Right lobe of liver (tissue), 6 donors: ENCODE results near the gene LETM1. TPM values are rescaled to one million over a fixed set of nuclear protein-coding genes. Genes with fewer than 3 reads are reported as not detected.

ENCODE experiments used
- ATAC-seq, 4 donors: fragments of 200-7000 bp; cut with Tn5 transposase; one replicate each; pipeline ENCODE4 v1.9.1; 2020; ENCODE audit warnings: mild to moderate bottlenecking in 4 of 4, moderate library complexity in 4 of 4
- DNase-seq, 3 donors: peaks; one replicate each; pipeline ENCODE4 v3.0.0-alpha.2; 2020
- H3K27ac ChIP-seq, 3 donors: fragments of 200-600 bp; one replicate each; pipeline ENCODE4 v1.8.0; 2022
- H3K27me3 ChIP-seq, 2 donors: fragments of 200-600 bp; one replicate each; pipeline ENCODE4 v1.8.0; 2022
- H3K36me3 ChIP-seq, 4 donors: fragments of 200-600 bp; sonication (generic) in 1 of 4; one replicate each; pipeline versions ENCODE4 v1.5.1 to v1.8.0; 2017 to 2022; ENCODE audit warnings: control low read depth in 1 of 4
- H3K4me1 ChIP-seq, 4 donors: fragments of 200-600 bp; sonication (generic) in 1 of 4; one replicate each; pipeline versions ENCODE4 v1.5.1 to v1.8.0; 2017 to 2022; ENCODE audit warnings: control low read depth in 1 of 4
- H3K4me3 ChIP-seq, 3 donors: fragments of 200-600 bp; one replicate each; pipeline ENCODE4 v1.8.0; 2022
- H3K9me3 ChIP-seq, 4 donors: fragments of 200-600 bp; sonication (generic) in 1 of 4; one replicate each; pipeline versions ENCODE4 v1.5.1 to v1.8.0; 2017 to 2022; ENCODE audit warnings: control low read depth in 1 of 4
- POLR2A ChIP-seq: fragments of 450-650 bp; IDR thresholded peaks from one replicate; pipeline ENCODE4 v1.6.1; 2017; ENCODE audit warnings: antibody characterized with exemption, mild to moderate bottlenecking
- WGBS: methylation state at CpG from one replicate; pipeline ENCODE4 v1.1.6; 2018; ENCODE audit warnings: low coverage, low lambda C conversion rate; ENCODE audit not compliant: insufficient coverage; ENCODE audit errors: missing lambda C conversion rate; 5-methylcytosine and 5-hydroxymethylcytosine counted together
- intact Hi-C, 2 donors: fragments of 100-400 bp; cut with DNase I; formaldehyde crosslinking; loops; one replicate each; pipeline versions ENCODE4 v1.11.2 to v1.14.1; 2022
- total RNA-seq, 6 experiments: library from RNA; depleted of rRNA in 2 of 6; stranded (reverse); fragments of >200 nt in 2 of 6; fragmentation: NEBNext Ultra II Directional in 3 of 6; extraction: Animal tissue kit (Norgen Biotek cat#: 25700) in 3 of 6; gene quantifications; one replicate each; pipeline versions ENCODE4 v1.1.0 to v1.2.4, GENCODE V29; 2016 to 2023
- TF ChIP-seq, protein P1 (sequence below), 4 donors: fragments of 200-600 bp in 3 of 4; fragments of 450-650 bp in 1 of 4; IDR thresholded peaks; one replicate each; pipeline versions ENCODE4 v1.5.1 to v1.8.0; 2016 to 2022; ENCODE audit warnings: antibody characterized with exemption in 4 of 4, mild to moderate bottlenecking in 2 of 4
- donor health status: DM: no; HTN: yes; CAD: no.
- donor health status: DM: no; HTN: no; CAD: no.
- donor health status: DM: no; HTN: no; CAD: no.
- donor health status: DM: no; HTN: yes; CAD: no.
- donor health status: DM: no; HTN: yes; CAD: no.

LETM1 gene
- total RNA-seq, 6 experiments from 2014 or later: 18.1 to 31.0 (median 25.6) TPM

DNA sequence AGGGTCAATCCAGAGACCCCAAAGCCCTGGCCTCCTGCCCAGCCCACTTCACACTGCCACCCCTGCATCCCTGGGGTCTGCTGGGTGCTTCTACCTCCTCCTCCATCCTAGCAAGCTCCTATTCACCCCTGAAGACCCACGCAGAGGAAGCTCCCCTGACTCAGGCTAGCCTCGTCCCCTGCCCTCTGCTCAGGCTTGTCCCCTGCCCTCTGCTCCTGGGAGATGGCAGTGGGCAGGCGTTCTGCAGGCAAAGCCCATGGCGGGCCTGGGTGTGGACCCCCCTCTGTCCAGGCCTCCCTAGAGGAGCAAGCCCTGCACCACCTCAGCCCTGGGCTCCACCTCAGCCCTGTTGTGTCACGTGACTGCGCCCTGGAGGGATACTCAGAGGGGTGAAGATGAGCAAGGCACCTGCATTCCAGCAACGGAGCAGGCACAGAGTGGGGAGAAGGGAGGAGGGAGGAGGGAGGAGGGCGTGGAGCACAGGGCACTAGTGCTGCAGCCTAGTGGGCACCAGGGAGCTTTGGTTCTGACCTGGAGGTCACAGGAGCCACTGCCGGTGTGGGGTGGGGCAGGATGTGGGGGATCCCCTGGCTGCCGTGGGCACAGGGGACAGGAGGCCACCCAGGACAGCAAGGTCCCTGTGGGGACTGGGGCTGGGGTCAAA lies 90.4 kb downstream of the LETM1 start:
- 60% methylated on average over 3 of the region's 10 CpGs for WGBS
- Histone ChIP-seq H3K27me3 (no peaks in the 10 kb centered on the region), H3K27ac (no peak overlapping the region), H3K36me3 (no peaks in the 10 kb centered on the region), H3K4me3 (no peak overlapping the region), H3K4me1 (peaks cover 0 to 8% (median 2%) of the 10 kb centered on the region in 4 donors), H3K9me3 (no peaks in the 10 kb centered on the region)
- no peak for TF ChIP-seq POLR2A
- DNase-seq: no peak
- intact Hi-C loops: no loop called here
- peak in 2 of 4 donors; percentile 8 to 11 for ATAC-seq

DNA sequence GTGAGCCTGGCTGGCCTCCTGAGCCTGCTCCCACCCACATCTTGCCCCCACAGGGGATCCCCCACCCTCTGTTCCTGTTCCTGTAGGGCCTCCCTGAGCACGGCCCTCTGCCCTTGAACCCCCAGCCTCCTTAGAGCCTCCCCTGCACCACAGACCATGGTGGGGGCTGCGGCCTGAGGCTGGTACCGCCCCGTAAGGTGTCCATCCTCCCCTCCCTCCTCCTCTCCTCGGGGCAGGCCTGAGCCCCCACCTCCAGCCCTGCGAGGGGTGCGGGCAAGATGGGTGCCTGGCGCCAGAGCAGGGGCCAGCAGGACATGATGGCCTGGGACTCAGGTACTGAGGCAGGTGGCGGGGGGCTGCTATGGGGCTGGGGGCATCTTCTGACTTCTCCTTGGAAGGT lies 91.3 kb downstream of the LETM1 start:
- Histone ChIP-seq H3K27ac (no peak overlapping the region), H3K9me3 (no peaks in the 10 kb centered on the region), H3K4me3 (no peak overlapping the region), H3K27me3 (no peaks in the 10 kb centered on the region), H3K36me3 (no peaks in the 10 kb centered on the region), H3K4me1 (peaks cover 0 to 8% (median 2%) of the 10 kb centered on the region in 4 donors)
- no peak for ATAC-seq
- intact Hi-C loops: no loop called here
- TF ChIP-seq, protein P1, sequence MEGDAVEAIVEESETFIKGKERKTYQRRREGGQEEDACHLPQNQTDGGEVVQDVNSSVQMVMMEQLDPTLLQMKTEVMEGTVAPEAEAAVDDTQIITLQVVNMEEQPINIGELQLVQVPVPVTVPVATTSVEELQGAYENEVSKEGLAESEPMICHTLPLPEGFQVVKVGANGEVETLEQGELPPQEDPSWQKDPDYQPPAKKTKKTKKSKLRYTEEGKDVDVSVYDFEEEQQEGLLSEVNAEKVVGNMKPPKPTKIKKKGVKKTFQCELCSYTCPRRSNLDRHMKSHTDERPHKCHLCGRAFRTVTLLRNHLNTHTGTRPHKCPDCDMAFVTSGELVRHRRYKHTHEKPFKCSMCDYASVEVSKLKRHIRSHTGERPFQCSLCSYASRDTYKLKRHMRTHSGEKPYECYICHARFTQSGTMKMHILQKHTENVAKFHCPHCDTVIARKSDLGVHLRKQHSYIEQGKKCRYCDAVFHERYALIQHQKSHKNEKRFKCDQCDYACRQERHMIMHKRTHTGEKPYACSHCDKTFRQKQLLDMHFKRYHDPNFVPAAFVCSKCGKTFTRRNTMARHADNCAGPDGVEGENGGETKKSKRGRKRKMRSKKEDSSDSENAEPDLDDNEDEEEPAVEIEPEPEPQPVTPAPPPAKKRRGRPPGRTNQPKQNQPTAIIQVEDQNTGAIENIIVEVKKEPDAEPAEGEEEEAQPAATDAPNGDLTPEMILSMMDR (IDR thresholded peaks at IDR 0.05): no peak
- TF ChIP-seq POLR2A: no peak
- WGBS: no CpG with 5 or more reads among the region's 9 CpGs
- DNase-seq: no peak

DNA sequence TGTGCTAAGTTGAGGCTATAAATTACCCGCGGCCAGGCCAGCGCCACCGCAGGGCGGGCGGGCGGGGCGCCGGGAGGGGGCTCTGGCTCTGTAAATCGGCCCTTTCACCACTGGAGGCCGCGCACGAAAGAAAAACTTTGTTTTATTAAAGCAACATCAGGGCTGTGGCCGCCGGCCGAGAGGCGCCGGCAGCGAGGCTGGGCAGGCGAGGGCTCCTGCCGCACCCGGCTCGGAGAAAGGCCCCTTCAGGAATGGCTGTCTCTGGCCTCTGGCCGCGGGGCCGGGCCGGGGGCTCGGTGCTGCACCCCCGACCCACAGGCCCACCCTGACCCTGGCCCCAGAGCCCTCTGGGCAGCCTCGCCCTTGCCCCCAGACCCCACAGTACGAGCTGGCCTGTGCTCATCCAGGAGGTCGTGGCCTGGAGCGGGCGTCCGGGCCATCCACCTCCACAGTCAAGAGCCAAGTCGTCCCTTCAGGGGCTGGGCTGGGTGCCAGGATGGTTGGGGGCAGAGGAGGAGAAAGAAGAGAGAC lies 92.3 kb downstream of the LETM1 start:
- ATAC-seq (peak; percentile 16 to 41 (median 29)), DNase-seq (no peak)
- no peaks in the 10 kb centered on the region for H3K9me3 ChIP-seq
- H3K4me3 ChIP-seq: no peak overlapping the region
- H3K27ac ChIP-seq: no peak overlapping the region
- no peaks in the 10 kb centered on the region for H3K27me3 ChIP-seq
- no peaks in the 10 kb centered on the region for H3K36me3 ChIP-seq
- H3K4me1 ChIP-seq: peaks cover 0 to 8% (median 2%) of the 10 kb centered on the region in 4 donors
- WGBS: 14% methylated on average over 10 of the region's 36 CpGs
- TF ChIP-seq POLR2A: no peak
- TF ChIP-seq, protein P1 (IDR thresholded peaks at IDR 0.05): peak in 2 of 4 donors; percentile 28 to 29
- intact Hi-C loops: no loop called here

DNA sequence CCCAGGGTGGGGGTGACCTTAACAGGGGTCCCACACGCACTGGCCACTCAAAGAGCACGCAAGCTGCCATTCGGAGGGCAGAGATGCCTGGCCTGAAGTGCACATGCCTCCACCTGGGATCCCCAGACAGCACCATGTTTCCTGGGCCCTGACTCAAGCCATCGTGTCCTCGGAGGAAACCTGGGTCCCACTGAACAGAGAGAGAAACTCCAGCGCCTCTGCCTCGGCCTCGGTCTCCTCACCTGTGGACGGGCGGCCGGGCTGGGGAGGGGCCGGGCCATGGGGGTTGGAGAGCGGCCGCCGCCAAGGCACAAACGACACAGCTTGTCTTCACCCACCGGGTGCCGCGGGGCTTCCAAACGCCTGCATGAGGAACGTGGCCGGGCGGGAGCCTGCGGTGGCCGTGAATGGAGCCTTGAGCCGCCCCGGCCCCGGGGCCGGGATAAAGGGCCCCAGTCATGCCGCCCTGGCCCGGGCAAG lies 92.8 kb downstream of the LETM1 start:
- ATAC-seq (no peak), DNase-seq (no peak)
- TF ChIP-seq POLR2A: no peak
- TF ChIP-seq, protein P1 (IDR thresholded peaks at IDR 0.05): no peak
- no peak overlapping the region for H3K27ac ChIP-seq
- H3K4me3 ChIP-seq: no peak overlapping the region
- no peaks in the 10 kb centered on the region for H3K36me3 ChIP-seq
- WGBS: 0% methylated on average over 2 of the region's 31 CpGs
- no peaks in the 10 kb centered on the region for H3K9me3 ChIP-seq
- intact Hi-C loops: no loop called here
- no peaks in the 10 kb centered on the region for H3K27me3 ChIP-seq
- peaks cover 0 to 8% (median 2%) of the 10 kb centered on the region in 4 donors for H3K4me1 ChIP-seq

DNA sequence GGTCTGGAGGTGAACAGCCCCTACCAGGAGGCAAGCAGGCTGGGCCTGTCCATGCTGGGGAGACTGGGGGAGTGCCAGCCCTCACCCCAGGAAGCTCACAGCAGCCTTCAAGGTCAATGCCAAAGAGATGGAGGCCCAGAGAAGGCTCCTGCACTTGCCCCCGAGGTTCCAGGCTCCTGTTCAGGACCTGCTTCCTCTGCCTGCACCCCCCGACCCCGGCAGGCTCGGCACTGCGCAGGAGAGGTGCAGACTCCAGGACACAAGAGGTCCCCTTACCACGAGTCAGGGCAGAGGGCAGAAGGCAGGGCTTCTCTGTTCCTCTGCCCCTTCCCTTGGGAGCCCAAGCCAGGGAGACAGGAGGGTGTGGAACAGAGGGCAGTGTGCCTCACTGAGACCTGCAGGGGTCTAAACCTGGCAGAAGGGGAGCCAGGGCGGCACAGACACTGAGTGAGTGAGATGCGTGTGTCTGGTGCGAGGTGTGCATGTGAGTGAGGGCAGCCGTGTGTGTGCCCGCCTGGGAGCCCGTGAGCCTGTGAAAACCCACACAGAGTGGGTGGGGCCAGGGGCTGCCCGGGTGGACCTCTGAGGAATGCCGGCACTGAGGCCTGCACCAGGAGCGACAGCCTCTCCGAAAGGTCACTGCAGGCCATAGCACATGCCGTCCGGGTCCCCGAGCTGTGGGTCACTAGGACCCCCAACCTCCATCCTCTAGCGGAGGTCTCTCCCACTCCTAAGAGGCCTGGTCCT lies 93.5 kb downstream of the LETM1 start:
- ATAC-seq: no peak
- no peaks in the 10 kb centered on the region for H3K36me3 ChIP-seq
- peaks cover 0 to 8% (median 2%) of the 10 kb centered on the region in 4 donors for H3K4me1 ChIP-seq
- intact Hi-C loops: no loop called here
- no peak overlapping the region for H3K4me3 ChIP-seq
- H3K9me3 ChIP-seq: no peaks in the 10 kb centered on the region
- no peaks in the 10 kb centered on the region for H3K27me3 ChIP-seq
- no CpG with 5 or more reads among the region's 20 CpGs for WGBS
- no peak for DNase-seq
- H3K27ac ChIP-seq: no peak overlapping the region
- TF ChIP-seq, protein P1 (IDR thresholded peaks at IDR 0.05): no peak
- TF ChIP-seq POLR2A: no peak
